ENCODE measurements around the gene FOXB2. TPM values are rescaled to one million over a fixed set of nuclear protein-coding genes. Genes with fewer than 3 reads are reported as not detected.
A peak's percentile ranks its signal among the peaks of the same experiment; 100 is the strongest.

The FOXB2 gene
- total and polyA plus RNA-seq, 2 of the 8 experiments (the other 6 are each of a cell fraction or from before 2014, with no cell fraction given), result 0.15 to 0.22 TPM

GRCh38 chr9:77016121-77016525, 3.3 kb upstream of the FOXB2 start (continued):
- no peak for TF ChIP-seq SP1 (IDR thresholded peaks at IDR 0.05; ENCODE audit: low read depth, low read length)
- peak; percentile 75 for TF ChIP-seq E2F6 (IDR thresholded peaks at IDR 0.05)
- peak in 1 of 3 experiments; percentile 24; a peak in 1 of 4 replicates for TF ChIP-seq CTCF (IDR thresholded peaks at IDR 0.05; ENCODE audit: control extremely low read depth in 1 of 3, insufficient read depth in 1 of 3, low read depth in 1 of 3, low read length in 3 of 3)
- no peak for TF ChIP-seq CHD1 (IDR thresholded peaks at IDR 0.05; ENCODE audit: low read depth, low read length)
- no peak for TF ChIP-seq POLR2AphosphoS5 (IDR thresholded peaks at IDR 0.05; ENCODE audit: low read depth, low read length)
- TF ChIP-seq ASH2L (IDR thresholded peaks at IDR 0.05; ENCODE audit: low read length), result peak; percentile 79

Data from H1 (cell line).